ENCODE measurements around the gene HMGXB3. TPM values are rescaled to one million over a fixed set of nuclear protein-coding genes. Genes with fewer than 3 reads are reported as not detected.

HMGXB3 gene
- polyA plus RNA-seq, 1 donor from 2014 or later = 66.6 TPM

DNA sequence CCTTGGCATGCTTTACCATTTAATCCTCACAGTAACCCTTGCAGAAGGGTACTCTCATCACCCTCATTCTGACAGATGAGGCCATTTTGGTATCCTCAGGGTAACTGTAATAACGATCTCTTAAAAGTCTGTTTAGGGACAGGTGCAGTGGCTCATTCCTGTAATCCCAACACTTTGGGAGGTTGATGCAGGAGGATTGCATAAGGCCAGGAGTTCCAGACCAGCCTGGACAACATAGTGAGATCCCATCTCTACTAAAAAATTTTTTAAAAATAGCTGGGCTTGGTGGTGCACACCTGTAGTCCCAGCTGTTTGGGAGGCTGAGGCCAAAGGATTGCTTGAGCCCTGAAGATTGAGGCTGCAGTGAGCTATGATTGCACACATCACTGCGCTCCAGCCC lies 54.0 kb downstream of the HMGXB3 start:
- no peak overlapping the region for H2AFZ ChIP-seq (ENCODE audit: low read depth, low read length)
- no peak overlapping the region for H3K4me3 ChIP-seq (ENCODE audit: low read length)
- H3K9me2 ChIP-seq (ENCODE audit: insufficient read depth, low read length) = no peaks in the 10 kb centered on the region
- TF ChIP-seq EP300 (conservative IDR thresholded peaks at IDR 0.05; ENCODE audit: poor library complexity, severe bottlenecking) (no peak), TAF1 (IDR thresholded peaks at IDR 0.05; ENCODE audit: low read depth) (no peak), RAD21 (conservative IDR thresholded peaks at IDR 0.05) (no peak), POLR2AphosphoS5 (IDR thresholded peaks at IDR 0.05) (no peak), SMC3 (conservative IDR thresholded peaks at IDR 0.05; ENCODE audit: poor library complexity) (no peak), MXI1 (conservative IDR thresholded peaks at IDR 0.05; ENCODE audit: poor library complexity, severe bottlenecking) (no peak), EZH2 (IDR thresholded peaks at IDR 0.05; ENCODE audit: borderline replicate concordance, insufficient read depth, low read length, poor library complexity, severe bottlenecking) (no peak)
- TF ChIP-seq, protein P1, sequence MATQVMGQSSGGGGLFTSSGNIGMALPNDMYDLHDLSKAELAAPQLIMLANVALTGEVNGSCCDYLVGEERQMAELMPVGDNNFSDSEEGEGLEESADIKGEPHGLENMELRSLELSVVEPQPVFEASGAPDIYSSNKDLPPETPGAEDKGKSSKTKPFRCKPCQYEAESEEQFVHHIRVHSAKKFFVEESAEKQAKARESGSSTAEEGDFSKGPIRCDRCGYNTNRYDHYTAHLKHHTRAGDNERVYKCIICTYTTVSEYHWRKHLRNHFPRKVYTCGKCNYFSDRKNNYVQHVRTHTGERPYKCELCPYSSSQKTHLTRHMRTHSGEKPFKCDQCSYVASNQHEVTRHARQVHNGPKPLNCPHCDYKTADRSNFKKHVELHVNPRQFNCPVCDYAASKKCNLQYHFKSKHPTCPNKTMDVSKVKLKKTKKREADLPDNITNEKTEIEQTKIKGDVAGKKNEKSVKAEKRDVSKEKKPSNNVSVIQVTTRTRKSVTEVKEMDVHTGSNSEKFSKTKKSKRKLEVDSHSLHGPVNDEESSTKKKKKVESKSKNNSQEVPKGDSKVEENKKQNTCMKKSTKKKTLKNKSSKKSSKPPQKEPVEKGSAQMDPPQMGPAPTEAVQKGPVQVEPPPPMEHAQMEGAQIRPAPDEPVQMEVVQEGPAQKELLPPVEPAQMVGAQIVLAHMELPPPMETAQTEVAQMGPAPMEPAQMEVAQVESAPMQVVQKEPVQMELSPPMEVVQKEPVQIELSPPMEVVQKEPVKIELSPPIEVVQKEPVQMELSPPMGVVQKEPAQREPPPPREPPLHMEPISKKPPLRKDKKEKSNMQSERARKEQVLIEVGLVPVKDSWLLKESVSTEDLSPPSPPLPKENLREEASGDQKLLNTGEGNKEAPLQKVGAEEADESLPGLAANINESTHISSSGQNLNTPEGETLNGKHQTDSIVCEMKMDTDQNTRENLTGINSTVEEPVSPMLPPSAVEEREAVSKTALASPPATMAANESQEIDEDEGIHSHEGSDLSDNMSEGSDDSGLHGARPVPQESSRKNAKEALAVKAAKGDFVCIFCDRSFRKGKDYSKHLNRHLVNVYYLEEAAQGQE (IDR thresholded peaks at IDR 0.05; ENCODE audit: borderline replicate concordance) = no peak
- TF ChIP-seq, protein P2, sequence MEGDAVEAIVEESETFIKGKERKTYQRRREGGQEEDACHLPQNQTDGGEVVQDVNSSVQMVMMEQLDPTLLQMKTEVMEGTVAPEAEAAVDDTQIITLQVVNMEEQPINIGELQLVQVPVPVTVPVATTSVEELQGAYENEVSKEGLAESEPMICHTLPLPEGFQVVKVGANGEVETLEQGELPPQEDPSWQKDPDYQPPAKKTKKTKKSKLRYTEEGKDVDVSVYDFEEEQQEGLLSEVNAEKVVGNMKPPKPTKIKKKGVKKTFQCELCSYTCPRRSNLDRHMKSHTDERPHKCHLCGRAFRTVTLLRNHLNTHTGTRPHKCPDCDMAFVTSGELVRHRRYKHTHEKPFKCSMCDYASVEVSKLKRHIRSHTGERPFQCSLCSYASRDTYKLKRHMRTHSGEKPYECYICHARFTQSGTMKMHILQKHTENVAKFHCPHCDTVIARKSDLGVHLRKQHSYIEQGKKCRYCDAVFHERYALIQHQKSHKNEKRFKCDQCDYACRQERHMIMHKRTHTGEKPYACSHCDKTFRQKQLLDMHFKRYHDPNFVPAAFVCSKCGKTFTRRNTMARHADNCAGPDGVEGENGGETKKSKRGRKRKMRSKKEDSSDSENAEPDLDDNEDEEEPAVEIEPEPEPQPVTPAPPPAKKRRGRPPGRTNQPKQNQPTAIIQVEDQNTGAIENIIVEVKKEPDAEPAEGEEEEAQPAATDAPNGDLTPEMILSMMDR (IDR thresholded peaks at IDR 0.05; ENCODE audit: poor library complexity, severe bottlenecking) = no peak
- H3K4me2 ChIP-seq (ENCODE audit: low read length) = no peak overlapping the region
- no peaks in the 10 kb centered on the region for H3K9me3 ChIP-seq (ENCODE audit: low read length)
- H3K27ac ChIP-seq (ENCODE audit: low read length) = no peak overlapping the region
- H3K27me3 ChIP-seq (ENCODE audit: insufficient read depth, low read depth, low read length) = no peaks in the 10 kb centered on the region
- no peaks in the 10 kb centered on the region for H3K36me3 ChIP-seq (ENCODE audit: insufficient read depth, low read length)
- H4K20me1 ChIP-seq (ENCODE audit: insufficient read depth) = no peaks in the 10 kb centered on the region
- no peaks in the 10 kb centered on the region for H3K79me2 ChIP-seq (replicated peaks; ENCODE audit: insufficient read depth, low read length)
- H3K9ac ChIP-seq (ENCODE audit: low read length) = no peak overlapping the region
- no peaks in the 10 kb centered on the region for H3F3A ChIP-seq (ENCODE audit: insufficient read depth, low read length, poor library complexity, severe bottlenecking)

- Histone ChIP-seq H3K36me3 (ENCODE audit: insufficient read depth, low read length) (no peaks in the 10 kb centered on the region), H3K4me3 (ENCODE audit: low read length) (no peak overlapping the region), H3K27ac (ENCODE audit: low read length) (no peak overlapping the region)
Observed at GRCh38 chr5:150055326-150056074, 55.0 kb downstream of the HMGXB3 start.

More at GRCh38 chr5:150055326-150056074, 55.0 kb downstream of the HMGXB3 start:
- H2AFZ ChIP-seq (ENCODE audit: low read depth, low read length) = no peak overlapping the region
- H4K20me1 ChIP-seq (ENCODE audit: insufficient read depth) = no peaks in the 10 kb centered on the region
- H3K9me3 ChIP-seq (ENCODE audit: low read length) = no peaks in the 10 kb centered on the region
- no peaks in the 10 kb centered on the region for H3F3A ChIP-seq (ENCODE audit: insufficient read depth, low read length, poor library complexity, severe bottlenecking)
- TF ChIP-seq POLR2AphosphoS5 (IDR thresholded peaks at IDR 0.05) (no peak), RAD21 (conservative IDR thresholded peaks at IDR 0.05) (no peak), SMC3 (conservative IDR thresholded peaks at IDR 0.05; ENCODE audit: poor library complexity) (no peak), EP300 (conservative IDR thresholded peaks at IDR 0.05; ENCODE audit: poor library complexity, severe bottlenecking) (no peak), EZH2 (IDR thresholded peaks at IDR 0.05; ENCODE audit: borderline replicate concordance, insufficient read depth, low read length, poor library complexity, severe bottlenecking) (no peak), MXI1 (conservative IDR thresholded peaks at IDR 0.05; ENCODE audit: poor library complexity, severe bottlenecking) (no peak), TAF1 (IDR thresholded peaks at IDR 0.05; ENCODE audit: low read depth) (no peak)
- TF ChIP-seq, protein P1 (IDR thresholded peaks at IDR 0.05; ENCODE audit: borderline replicate concordance) = no peak
- TF ChIP-seq, protein P2 (IDR thresholded peaks at IDR 0.05; ENCODE audit: poor library complexity, severe bottlenecking) = no peak
- no peaks in the 10 kb centered on the region for H3K9me2 ChIP-seq (ENCODE audit: insufficient read depth, low read length)
- no peak overlapping the region for H3K9ac ChIP-seq (ENCODE audit: low read length)
- H3K4me2 ChIP-seq (ENCODE audit: low read length) = no peak overlapping the region
- H3K27me3 ChIP-seq (ENCODE audit: insufficient read depth, low read depth, low read length) = no peaks in the 10 kb centered on the region
- no peaks in the 10 kb centered on the region for H3K79me2 ChIP-seq (replicated peaks; ENCODE audit: insufficient read depth, low read length)
